HepG2 (cell line): ENCODE data around the gene LRRC8C. TPM values are rescaled to one million over a fixed set of nuclear protein-coding genes. Genes with fewer than 3 reads are reported as not detected.

ENCODE experiments used
- GABPB1 ChIP-seq: IDR thresholded peaks from 2 replicates; pipeline ENCODE4 v1.6.1; 2016; ENCODE audit warnings: mild to moderate bottlenecking, missing genetic modification reagents, moderate library complexity, missing compliant biosample characterization
- KAT8 ChIP-seq: IDR thresholded peaks from 2 replicates; pipeline ENCODE4 v1.6.1; 2016; ENCODE audit warnings: missing genetic modification reagents, missing compliant biosample characterization
- TBL1XR1 ChIP-seq: fragments of 150-350 bp; IDR thresholded peaks from 2 replicates; pipeline ENCODE4 v1.6.1; 2014; ENCODE audit warnings: borderline replicate concordance, low read length; ENCODE audit not compliant: partially characterized antibody
- TOE1 ChIP-seq: sonication (generic); formaldehyde crosslinking; IDR thresholded peaks from 2 replicates; pipeline ENCODE4 v1.4.0; 2020; ENCODE audit warnings: mild to moderate bottlenecking, missing genetic modification reagents
- polyA plus RNA-seq, 8 experiments: library from polyadenylated mRNA; depleted of rRNA in 3 of 8; stranded (reverse) in 7 of 8; unstranded in 1 of 8; fragments of >200 nt; fragmentation: Illumina TruSeq in 4 of 8; extraction: Trizol in 4 of 8; gene quantifications; 2 replicates each; pipeline versions ENCODE4 v1.2.1 to v1.2.3, GENCODE V29; 2011 to 2016; ENCODE audit warnings: low read depth in 4 of 8, missing spikeins in 1 of 8, mixed read lengths in 1 of 8; ENCODE audit not compliant: insufficient read depth in 1 of 8
- total RNA-seq, 5 experiments: library from RNA; depleted of rRNA; stranded (reverse); fragments of >200 nt; fragmentation: Illumina TruSeq; extraction: Trizol; gene quantifications; 2 replicates each; pipeline ENCODE4 v1.2.3, GENCODE V29; 2016; ENCODE audit warnings: low read depth in 1 of 5
- TF ChIP-seq, protein P1 (sequence below): fragments of 450-650 bp; IDR thresholded peaks from 2 replicates; pipeline ENCODE4 v1.6.1; 2017; ENCODE audit warnings: mild to moderate bottlenecking
- TF ChIP-seq, protein P2 (sequence below): sonication (generic); formaldehyde crosslinking; IDR thresholded peaks from 2 replicates; pipeline ENCODE4 v1.5.0; 2020; ENCODE audit warnings: mild to moderate bottlenecking, missing genetic modification reagents
- TF ChIP-seq, protein P3 (sequence below), 2 experiments: sonication (generic) in 1 of 2; formaldehyde crosslinking in 1 of 2; IDR thresholded peaks; 2 replicates each; pipeline versions ENCODE4 v1.4.0 to v1.6.1; 2016 to 2020; ENCODE audit warnings: borderline replicate concordance in 1 of 2, low read depth in 1 of 2, mild to moderate bottlenecking in 1 of 2, missing genetic modification reagents in 1 of 2

LRRC8C gene
- total and polyA plus RNA-seq, 2 of the 13 experiments (the other 11 are each of a cell fraction or from before 2014, with no cell fraction given) = 0.22 to 0.32 TPM

DNA sequence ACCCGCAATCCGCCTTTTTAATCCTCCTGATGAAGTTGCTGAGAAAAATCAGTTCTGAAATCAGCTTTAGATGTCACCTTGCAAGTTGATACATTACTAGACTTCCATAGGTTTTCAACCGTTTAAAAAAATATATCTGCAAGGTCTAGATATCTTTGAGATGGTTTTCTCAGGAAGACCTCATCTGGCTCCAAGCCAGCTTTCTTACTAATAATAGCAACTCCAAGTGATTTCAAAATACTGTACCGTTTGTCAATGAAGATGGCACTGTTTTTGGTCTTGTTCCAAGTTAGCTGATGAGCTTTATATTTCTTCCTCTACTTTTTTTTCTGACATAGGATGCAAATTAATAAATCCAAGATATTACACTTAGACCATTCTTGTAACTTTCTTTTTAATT is 40.3 kb downstream of the LRRC8C start (continued):
- TF ChIP-seq, protein P1, sequence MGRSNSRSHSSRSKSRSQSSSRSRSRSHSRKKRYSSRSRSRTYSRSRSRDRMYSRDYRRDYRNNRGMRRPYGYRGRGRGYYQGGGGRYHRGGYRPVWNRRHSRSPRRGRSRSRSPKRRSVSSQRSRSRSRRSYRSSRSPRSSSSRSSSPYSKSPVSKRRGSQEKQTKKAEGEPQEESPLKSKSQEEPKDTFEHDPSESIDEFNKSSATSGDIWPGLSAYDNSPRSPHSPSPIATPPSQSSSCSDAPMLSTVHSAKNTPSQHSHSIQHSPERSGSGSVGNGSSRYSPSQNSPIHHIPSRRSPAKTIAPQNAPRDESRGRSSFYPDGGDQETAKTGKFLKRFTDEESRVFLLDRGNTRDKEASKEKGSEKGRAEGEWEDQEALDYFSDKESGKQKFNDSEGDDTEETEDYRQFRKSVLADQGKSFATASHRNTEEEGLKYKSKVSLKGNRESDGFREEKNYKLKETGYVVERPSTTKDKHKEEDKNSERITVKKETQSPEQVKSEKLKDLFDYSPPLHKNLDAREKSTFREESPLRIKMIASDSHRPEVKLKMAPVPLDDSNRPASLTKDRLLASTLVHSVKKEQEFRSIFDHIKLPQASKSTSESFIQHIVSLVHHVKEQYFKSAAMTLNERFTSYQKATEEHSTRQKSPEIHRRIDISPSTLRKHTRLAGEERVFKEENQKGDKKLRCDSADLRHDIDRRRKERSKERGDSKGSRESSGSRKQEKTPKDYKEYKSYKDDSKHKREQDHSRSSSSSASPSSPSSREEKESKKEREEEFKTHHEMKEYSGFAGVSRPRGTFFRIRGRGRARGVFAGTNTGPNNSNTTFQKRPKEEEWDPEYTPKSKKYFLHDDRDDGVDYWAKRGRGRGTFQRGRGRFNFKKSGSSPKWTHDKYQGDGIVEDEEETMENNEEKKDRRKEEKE = no peak
- TF ChIP-seq, protein P2, sequence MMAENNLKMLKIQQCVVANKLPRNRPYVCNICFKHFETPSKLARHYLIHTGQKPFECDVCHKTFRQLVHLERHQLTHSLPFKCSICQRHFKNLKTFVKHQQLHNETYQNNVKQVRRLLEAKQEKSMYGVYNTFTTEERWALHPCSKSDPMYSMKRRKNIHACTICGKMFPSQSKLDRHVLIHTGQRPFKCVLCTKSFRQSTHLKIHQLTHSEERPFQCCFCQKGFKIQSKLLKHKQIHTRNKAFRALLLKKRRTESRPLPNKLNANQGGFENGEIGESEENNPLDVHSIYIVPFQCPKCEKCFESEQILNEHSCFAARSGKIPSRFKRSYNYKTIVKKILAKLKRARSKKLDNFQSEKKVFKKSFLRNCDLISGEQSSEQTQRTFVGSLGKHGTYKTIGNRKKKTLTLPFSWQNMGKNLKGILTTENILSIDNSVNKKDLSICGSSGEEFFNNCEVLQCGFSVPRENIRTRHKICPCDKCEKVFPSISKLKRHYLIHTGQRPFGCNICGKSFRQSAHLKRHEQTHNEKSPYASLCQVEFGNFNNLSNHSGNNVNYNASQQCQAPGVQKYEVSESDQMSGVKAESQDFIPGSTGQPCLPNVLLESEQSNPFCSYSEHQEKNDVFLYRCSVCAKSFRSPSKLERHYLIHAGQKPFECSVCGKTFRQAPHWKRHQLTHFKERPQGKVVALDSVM (CRISPR knock-in tag) = no peak
- TF ChIP-seq KAT8 (CRISPR knock-in tag) (no peak), GABPB1 (CRISPR knock-in tag) (no peak), TOE1 (no peak), TBL1XR1 (no peak)
- TF ChIP-seq, protein P3, sequence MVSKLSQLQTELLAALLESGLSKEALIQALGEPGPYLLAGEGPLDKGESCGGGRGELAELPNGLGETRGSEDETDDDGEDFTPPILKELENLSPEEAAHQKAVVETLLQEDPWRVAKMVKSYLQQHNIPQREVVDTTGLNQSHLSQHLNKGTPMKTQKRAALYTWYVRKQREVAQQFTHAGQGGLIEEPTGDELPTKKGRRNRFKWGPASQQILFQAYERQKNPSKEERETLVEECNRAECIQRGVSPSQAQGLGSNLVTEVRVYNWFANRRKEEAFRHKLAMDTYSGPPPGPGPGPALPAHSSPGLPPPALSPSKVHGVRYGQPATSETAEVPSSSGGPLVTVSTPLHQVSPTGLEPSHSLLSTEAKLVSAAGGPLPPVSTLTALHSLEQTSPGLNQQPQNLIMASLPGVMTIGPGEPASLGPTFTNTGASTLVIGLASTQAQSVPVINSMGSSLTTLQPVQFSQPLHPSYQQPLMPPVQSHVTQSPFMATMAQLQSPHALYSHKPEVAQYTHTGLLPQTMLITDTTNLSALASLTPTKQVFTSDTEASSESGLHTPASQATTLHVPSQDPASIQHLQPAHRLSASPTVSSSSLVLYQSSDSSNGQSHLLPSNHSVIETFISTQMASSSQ (IDR thresholded peaks at IDR 0.05; ENCODE audit: low read depth) = no peak
- TF ChIP-seq, protein P3 (CRISPR knock-in tag; IDR thresholded peaks at IDR 0.05; ENCODE audit: borderline replicate concordance) = no peak
